Lung (tissue), 12 donors: ENCODE measurements around the gene EIF2D. TPM values are rescaled to one million over a fixed set of nuclear protein-coding genes. Genes with fewer than 3 reads are reported as not detected.

Experiments
- ATAC-seq: fragments of 200-7000 bp; cut with Tn5 transposase; one replicate; pipeline ENCODE4 v1.9.1; 2020; ENCODE audit warnings: moderate number of reproducible peaks; ENCODE audit not compliant: insufficient read depth, low FRiP score
- DNase-seq, 3 donors: peaks; one replicate each; pipeline ENCODE4 v3.0.0-alpha.2; 2013 to 2017
- H3K27ac ChIP-seq, 2 donors: one replicate each; pipeline ENCODE4 v1.5.1; 2013; ENCODE audit warnings: mild to moderate bottlenecking in 2 of 2, moderate library complexity in 2 of 2, control low read depth in 1 of 2, inconsistent platforms in 1 of 2, low read depth in 1 of 2, low read length in 1 of 2
- H3K27me3 ChIP-seq, 3 donors: one replicate each; pipeline ENCODE4 v1.5.1; 2013; ENCODE audit warnings: low read length in 2 of 3; ENCODE audit not compliant: control insufficient read depth in 3 of 3, insufficient read depth in 3 of 3
- H3K36me3 ChIP-seq, 4 donors: one replicate each; pipeline ENCODE4 v1.5.1; 2013; ENCODE audit warnings: low read length in 4 of 4, mild to moderate bottlenecking in 1 of 4, moderate library complexity in 1 of 4; ENCODE audit not compliant: control insufficient read depth in 4 of 4, insufficient read depth in 4 of 4
- H3K4me1 ChIP-seq, 5 donors: one replicate each; pipeline ENCODE4 v1.5.1; 2013; ENCODE audit warnings: low read length in 5 of 5, mild to moderate bottlenecking in 2 of 5, moderate library complexity in 1 of 5; ENCODE audit not compliant: control insufficient read depth in 5 of 5, insufficient read depth in 5 of 5
- H3K4me3 ChIP-seq: one replicate; pipeline ENCODE4 v1.5.1; 2013; ENCODE audit warnings: mild to moderate bottlenecking, control low read depth, moderate library complexity
- H3K9ac ChIP-seq, 2 donors: one replicate each; pipeline ENCODE4 v1.5.1; 2013; ENCODE audit warnings: low read length in 2 of 2, control low read depth in 1 of 2; ENCODE audit not compliant: insufficient read depth in 1 of 2
- H3K9me3 ChIP-seq, 4 donors: one replicate each; pipeline ENCODE4 v1.5.1; 2013; ENCODE audit warnings: low read length in 3 of 4, mild to moderate bottlenecking in 1 of 4, moderate library complexity in 1 of 4; ENCODE audit not compliant: control insufficient read depth in 4 of 4, insufficient read depth in 3 of 4
- WGBS, 2 donors: extraction: QIAGEN DNeasy Blood & Tissue Kit; methylation state at CpG; one replicate each; pipeline ENCODE4 v1.1.7; 2013; 5-methylcytosine and 5-hydroxymethylcytosine counted together
- polyA plus RNA-seq, 2 donors: library from polyadenylated mRNA; stranded (reverse); fragments of 200-250 nt; gene quantifications; one replicate each; pipeline ENCODE4 v1.2.1, GENCODE V29; 2013
- total RNA-seq, 2 donors: library from RNA; depleted of rRNA in 1 of 2; stranded (reverse); fragments of >200 nt in 1 of 2; gene quantifications; one replicate each; pipeline ENCODE4 v1.2.1, GENCODE V29; 2014 to 2021
- TF ChIP-seq, protein P1 (sequence below): IDR thresholded peaks from 2 replicates; pipeline ENCODE4 v1.5.1; 2012; ENCODE audit warnings: mild to moderate bottlenecking; ENCODE audit errors: control extremely low read depth, extremely low read depth
- donor health status: control.
- donor health status: control.
- donor health status: Bipolar disorder and iron deficiency.
- donor health status: healthy.
- donor health status: DM: yes; HTN: yes; CAD: no.

Gene EIF2D
- total and polyA plus RNA-seq, 4 donors, result 27.7 to 78.9 (median 43.2) TPM

DNA sequence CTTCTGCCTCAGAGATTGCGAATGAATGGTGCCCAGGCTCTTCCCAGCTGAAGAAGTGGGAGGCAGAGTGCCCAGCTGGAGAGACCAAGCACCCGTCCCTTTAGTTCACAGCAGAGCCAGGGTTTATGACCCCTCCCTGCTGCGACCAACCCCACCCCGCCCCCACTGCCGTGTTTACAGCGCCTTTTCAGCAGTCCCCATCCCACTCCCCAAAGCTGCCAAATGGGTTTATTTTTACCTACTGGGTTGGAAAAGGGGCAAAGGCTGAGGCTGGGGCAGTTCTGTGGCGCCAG lies 46.7 kb upstream of the EIF2D start:
- Histone ChIP-seq H3K9me3 (no peaks in the 10 kb centered on the region), H3K27me3 (peaks cover 0 to 18% (median 0%) of the 10 kb centered on the region in 3 donors), H3K4me3 (no peak overlapping the region), H3K27ac (peak overlapping the region in 1 of 2 donors; percentile 89), H3K9ac (no peak overlapping the region), H3K36me3 (no peaks in the 10 kb centered on the region), H3K4me1 (peaks cover 0 to 34% (median 9%) of the 10 kb centered on the region in 5 donors)
- DNase-seq (no peak), ATAC-seq (no peak)
- WGBS, 2 donors, result 67 to 78% methylated on average over 7 of the region's 7 CpGs
- TF ChIP-seq, protein P1, sequence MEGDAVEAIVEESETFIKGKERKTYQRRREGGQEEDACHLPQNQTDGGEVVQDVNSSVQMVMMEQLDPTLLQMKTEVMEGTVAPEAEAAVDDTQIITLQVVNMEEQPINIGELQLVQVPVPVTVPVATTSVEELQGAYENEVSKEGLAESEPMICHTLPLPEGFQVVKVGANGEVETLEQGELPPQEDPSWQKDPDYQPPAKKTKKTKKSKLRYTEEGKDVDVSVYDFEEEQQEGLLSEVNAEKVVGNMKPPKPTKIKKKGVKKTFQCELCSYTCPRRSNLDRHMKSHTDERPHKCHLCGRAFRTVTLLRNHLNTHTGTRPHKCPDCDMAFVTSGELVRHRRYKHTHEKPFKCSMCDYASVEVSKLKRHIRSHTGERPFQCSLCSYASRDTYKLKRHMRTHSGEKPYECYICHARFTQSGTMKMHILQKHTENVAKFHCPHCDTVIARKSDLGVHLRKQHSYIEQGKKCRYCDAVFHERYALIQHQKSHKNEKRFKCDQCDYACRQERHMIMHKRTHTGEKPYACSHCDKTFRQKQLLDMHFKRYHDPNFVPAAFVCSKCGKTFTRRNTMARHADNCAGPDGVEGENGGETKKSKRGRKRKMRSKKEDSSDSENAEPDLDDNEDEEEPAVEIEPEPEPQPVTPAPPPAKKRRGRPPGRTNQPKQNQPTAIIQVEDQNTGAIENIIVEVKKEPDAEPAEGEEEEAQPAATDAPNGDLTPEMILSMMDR, result no peak

DNA sequence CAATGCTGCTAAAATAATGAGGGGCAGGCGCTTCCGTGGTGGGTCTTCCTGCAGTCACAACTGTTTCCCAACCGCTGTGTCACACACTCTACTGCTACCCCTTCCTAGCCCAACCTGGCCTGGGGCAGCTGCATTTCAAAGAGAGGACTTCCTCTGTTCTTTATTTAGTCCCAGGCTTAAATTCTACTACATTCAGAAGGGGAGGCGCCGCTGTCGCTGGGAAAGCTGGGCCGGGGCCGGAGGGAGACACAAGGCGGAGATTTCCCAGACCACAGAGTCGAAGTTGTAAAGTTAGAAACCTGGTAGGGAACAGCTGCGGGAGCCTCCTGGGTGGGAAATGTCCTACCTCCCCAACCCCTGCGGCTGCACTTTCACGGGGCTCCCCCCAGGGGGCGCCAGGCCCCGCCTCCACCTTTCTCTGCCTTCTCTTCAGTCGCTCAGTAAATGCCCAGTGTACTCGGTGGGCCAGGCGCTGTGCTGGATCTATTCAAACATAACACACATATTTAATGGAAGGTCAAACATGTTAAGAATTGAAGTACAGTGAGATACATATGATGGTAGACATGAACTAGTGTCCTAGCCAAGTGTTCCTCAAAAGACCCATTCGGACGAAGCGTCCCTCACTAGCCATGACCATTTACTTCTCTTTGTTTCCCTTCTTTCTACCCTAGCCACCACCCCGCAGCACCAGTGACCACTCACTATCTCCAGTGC lies 46.2 kb upstream of the EIF2D start:
- Histone ChIP-seq H3K27ac (peak overlapping the region in 1 of 2 donors; percentile 89), H3K9ac (no peak overlapping the region), H3K27me3 (peaks cover 0 to 17% (median 0%) of the 10 kb centered on the region in 3 donors), H3K4me3 (no peak overlapping the region), H3K9me3 (no peaks in the 10 kb centered on the region), H3K36me3 (no peaks in the 10 kb centered on the region), H3K4me1 (peaks cover 0 to 33% (median 8%) of the 10 kb centered on the region in 5 donors)
- no peak for ATAC-seq
- 20 to 30% methylated on average over 22 of the region's 22 CpGs for WGBS, 2 donors
- TF ChIP-seq, protein P1, result no peak
- DNase-seq, result peak in 1 of 3 donors; percentile 37

DNA sequence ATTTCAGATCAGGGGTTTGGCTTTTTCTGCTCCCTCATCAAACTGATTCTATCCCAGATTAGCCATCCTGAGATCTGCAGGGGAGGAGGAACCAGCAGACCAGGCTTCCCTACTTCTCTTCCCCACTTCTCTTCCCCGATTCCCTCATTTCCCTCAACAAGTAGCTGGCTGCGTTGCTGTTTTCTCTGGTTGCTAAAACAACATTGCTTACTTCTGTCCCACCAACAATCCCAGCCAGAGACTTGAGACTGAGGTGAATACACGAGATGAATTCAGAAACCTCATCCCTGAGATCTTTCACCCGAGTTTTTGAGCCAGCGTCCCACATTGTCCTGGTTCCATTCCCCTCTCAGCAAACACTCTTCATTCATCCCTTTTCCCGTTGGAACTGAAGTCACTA lies 45.5 kb upstream of the EIF2D start:
- Histone ChIP-seq H3K4me1 (peaks cover 0 to 26% (median 8%) of the 10 kb centered on the region in 5 donors), H3K9me3 (no peaks in the 10 kb centered on the region), H3K4me3 (no peak overlapping the region), H3K27me3 (peaks cover 0 to 10% (median 0%) of the 10 kb centered on the region in 3 donors), H3K27ac (no peak overlapping the region), H3K9ac (no peak overlapping the region), H3K36me3 (no peaks in the 10 kb centered on the region)
- DNase-seq (no peak), ATAC-seq (no peak)
- TF ChIP-seq, protein P1, result no peak
- 42 to 49% methylated on average over 6 of the region's 6 CpGs for WGBS, 2 donors
